Measurements from ENCODE around the gene IL34. TPM values are rescaled to one million over a fixed set of nuclear protein-coding genes. Genes with fewer than 3 reads are reported as not detected.

The IL34 gene
- total RNA-seq, 3 donors from 2014 or later = 0.64 to 37.9 (median 7.5) TPM

GRCh38 chr16:70708366-70709246, 62.2 kb downstream of the IL34 start:
- no peak for TF ChIP-seq POLR2AphosphoS5 (IDR thresholded peaks at IDR 0.05)
- TF ChIP-seq POLR2A (IDR thresholded peaks at IDR 0.05) = no peak
- TF ChIP-seq CTCF (IDR thresholded peaks at IDR 0.05) = no peak
- no peak overlapping the region for H3K4me3 ChIP-seq
- no peak for DNase-seq (ENCODE audit: low spot score in 2 of 2)
- H3K27ac ChIP-seq = peak overlapping the region; percentile 65 to 96
- no peaks in the 10 kb centered on the region for H3K36me3 ChIP-seq
- H3K4me1 ChIP-seq = peaks cover 10 to 27% of the 10 kb centered on the region in 2 donors
- no peaks in the 10 kb centered on the region for H3K9me3 ChIP-seq
- no peaks in the 10 kb centered on the region for H3K27me3 ChIP-seq
- intact Hi-C loops (cut with DNase I; ENCODE audit: low total_unique reads) = no loop called here

GRCh38 chr16:70709457-70709856, 63.1 kb downstream of the IL34 start:
- Histone ChIP-seq H3K4me1 (peaks cover 9 to 21% of the 10 kb centered on the region in 2 donors), H3K27me3 (no peaks in the 10 kb centered on the region), H3K4me3 (no peak overlapping the region), H3K9me3 (no peaks in the 10 kb centered on the region), H3K36me3 (no peaks in the 10 kb centered on the region), H3K27ac (peak overlapping the region; percentile 65 to 96)
- DNase-seq (ENCODE audit: low spot score in 2 of 2) = no peak
- no peak for TF ChIP-seq CTCF (IDR thresholded peaks at IDR 0.05)
- TF ChIP-seq POLR2AphosphoS5 (IDR thresholded peaks at IDR 0.05) = no peak
- no peak for TF ChIP-seq POLR2A (IDR thresholded peaks at IDR 0.05)
- intact Hi-C loops (cut with DNase I; ENCODE audit: low total_unique reads) = no loop called here

GRCh38 chr16:70709942-70710341, 63.6 kb downstream of the IL34 start:
- Histone ChIP-seq H3K4me3 (no peak overlapping the region), H3K36me3 (no peaks in the 10 kb centered on the region), H3K27me3 (no peaks in the 10 kb centered on the region), H3K4me1 (peaks cover 9 to 23% of the 10 kb centered on the region in 2 donors), H3K27ac (peak overlapping the region; percentile 65 to 96), H3K9me3 (no peaks in the 10 kb centered on the region)
- TF ChIP-seq POLR2A (IDR thresholded peaks at IDR 0.05) (no peak), CTCF (IDR thresholded peaks at IDR 0.05) (no peak), POLR2AphosphoS5 (IDR thresholded peaks at IDR 0.05) (no peak)
- DNase-seq (ENCODE audit: low spot score in 2 of 2) = no peak
- intact Hi-C loops (cut with DNase I; ENCODE audit: low total_unique reads) = no loop called here

Other genes starting within 250 kb of the IL34 start
- gene ST3GAL2, start 207.5 kb upstream of the IL34 start, total RNA-seq = 10 to 100 TPM in 2 of 3 donors, 1 to 10 TPM in 1; 7.8 to 13.4 (median 11.5) TPM
- gene FCSK, start 192.0 kb upstream of the IL34 start, total RNA-seq = 10 to 100 TPM; 10.7 to 27.8 (median 18.0) TPM
- 10 to 100 TPM; 36.4 to 46.1 (median 41.3) TPM for gene COG4, start 123.0 kb upstream of the IL34 start, total RNA-seq
- gene SF3B3, start 122.7 kb upstream of the IL34 start, total RNA-seq = 100 to 1,000 TPM in 2 of 3 donors, 10 to 100 TPM in 1; 80.2 to 147 (median 133) TPM
- gene MTSS2, start 39.5 kb downstream of the IL34 start, total RNA-seq = 10 to 100 TPM in 2 of 3 donors, 1 to 10 TPM in 1; 9.4 to 28.8 (median 22.8) TPM
- 10 to 100 TPM; 26.7 to 29.4 (median 28.5) TPM for gene VAC14, start 154.6 kb downstream of the IL34 start, total RNA-seq